Measurements from ENCODE around the gene RNF227. TPM values are rescaled to one million over a fixed set of nuclear protein-coding genes. Genes with fewer than 3 reads are reported as not detected.

RNF227 gene
- total and polyA plus RNA-seq, 4 experiments from 2014 or later: 2.3 to 7.4 (median 5.1) TPM

- H3K9me3 ChIP-seq (ENCODE audit: control insufficient read depth in 1 of 2, low read length in 2 of 2): no peaks in the 10 kb centered on the region
- no peak overlapping the region for H3K27ac ChIP-seq (ENCODE audit: low read depth, low read length)
- no peak overlapping the region for H3K4me3 ChIP-seq (ENCODE audit: low read length in 2 of 2)
- DNase-seq: peak in 2 of 5 donors; percentile 6 to 17
- intact Hi-C loops (cut with micrococcal nuclease): no loop called here
- Mint-ChIP-seq H3K36me3 (peaks cover 30 to 31% of the 10 kb centered on the region in 2 donors), H3K27me3 (no peaks in the 10 kb centered on the region), H3K4me3 (peak overlapping the region in 3 of 8 donors; percentile 12 to 57 (median 18)), H3K4me1 (peaks cover 4 to 8% (median 6%) of the 10 kb centered on the region in 4 donors), H3K27ac (peak overlapping the region; percentile 6 to 90 (median 75)), H3K9me3 (no peaks in the 10 kb centered on the region)
- CTCF ChIA-PET (ENCODE audit: partially characterized antibody): no interaction called here
- H3K36me3 ChIP-seq (ENCODE audit: insufficient read depth, low read length): peaks cover 11% of the 10 kb centered on the region
- no peaks in the 10 kb centered on the region for H3K27me3 ChIP-seq (ENCODE audit: insufficient read depth, low read length)
- POLR2A ChIA-PET (ENCODE audit: partially characterized antibody): no interaction called here
- H3K4me1 ChIP-seq (ENCODE audit: insufficient read depth, low read length): peaks cover 8% of the 10 kb centered on the region
These were observed 35.2 kb upstream of the RNF227 start for GRCh38 chr17:7951143-7951792.

GRCh38 chr17:7950578-7950977 lies 34.5 kb upstream of the RNF227 start:
- Mint-ChIP-seq H3K4me1 (peaks cover 4 to 8% (median 6%) of the 10 kb centered on the region in 4 donors), H3K4me3 (no peak overlapping the region), H3K27me3 (no peaks in the 10 kb centered on the region), H3K9me3 (no peaks in the 10 kb centered on the region), H3K27ac (peak overlapping the region in 2 of 7 donors; percentile 25 to 30), H3K36me3 (peaks cover 32 to 36% of the 10 kb centered on the region in 2 donors)
- intact Hi-C loops (cut with micrococcal nuclease): no loop called here
- CTCF ChIA-PET (ENCODE audit: partially characterized antibody): no interaction called here
- Histone ChIP-seq H3K36me3 (ENCODE audit: insufficient read depth, low read length) (peaks cover 16% of the 10 kb centered on the region), H3K27me3 (ENCODE audit: insufficient read depth, low read length) (no peaks in the 10 kb centered on the region), H3K9me3 (ENCODE audit: control insufficient read depth in 1 of 2, low read length in 2 of 2) (no peaks in the 10 kb centered on the region), H3K27ac (ENCODE audit: low read depth, low read length) (no peak overlapping the region), H3K4me3 (ENCODE audit: low read length in 2 of 2) (no peak overlapping the region), H3K4me1 (ENCODE audit: insufficient read depth, low read length) (peaks cover 8% of the 10 kb centered on the region)
- no peak for DNase-seq
- POLR2A ChIA-PET (ENCODE audit: partially characterized antibody): no interaction called here

- Histone ChIP-seq H3K36me3 (ENCODE audit: insufficient read depth, low read length) (peaks cover 35% of the 10 kb centered on the region), H3K27ac (ENCODE audit: low read depth, low read length) (no peak overlapping the region), H3K9me3 (ENCODE audit: control insufficient read depth in 1 of 2, low read length in 2 of 2) (no peaks in the 10 kb centered on the region), H3K4me3 (ENCODE audit: low read length in 2 of 2) (no peak overlapping the region), H3K4me1 (ENCODE audit: insufficient read depth, low read length) (peaks cover 8% of the 10 kb centered on the region), H3K27me3 (ENCODE audit: insufficient read depth, low read length) (no peaks in the 10 kb centered on the region)
- no peaks in the 10 kb centered on the region for H3K27me3 Mint-ChIP-seq
- no peaks in the 10 kb centered on the region for H3K9me3 Mint-ChIP-seq
- POLR2A ChIA-PET (ENCODE audit: partially characterized antibody): no interaction called here
- H3K4me3 Mint-ChIP-seq: no peak overlapping the region
- H3K27ac Mint-ChIP-seq: no peak overlapping the region
- CTCF ChIA-PET (ENCODE audit: partially characterized antibody): interaction anchor here (1.0 kb wide), 1 partner anchor 82 kb away, joined by 3 read pairs; no protein-coding TSS in a partner anchor
- H3K4me1 Mint-ChIP-seq: peaks cover 4 to 8% (median 6%) of the 10 kb centered on the region in 4 donors
- H3K36me3 Mint-ChIP-seq: peaks cover 45 to 59% of the 10 kb centered on the region in 2 donors
- no peak for DNase-seq
- intact Hi-C loops (cut with micrococcal nuclease): no loop called here
These were observed 31.6 kb upstream of the RNF227 start for GRCh38 chr17:7947651-7948050.

GRCh38 chr17:7946441-7946840 lies 30.4 kb upstream of the RNF227 start:
- H3K27ac Mint-ChIP-seq: peak overlapping the region in 2 of 7 donors; percentile 32 to 42
- H3K27me3 Mint-ChIP-seq: no peaks in the 10 kb centered on the region
- Histone ChIP-seq H3K27me3 (ENCODE audit: insufficient read depth, low read length) (no peaks in the 10 kb centered on the region), H3K4me1 (ENCODE audit: insufficient read depth, low read length) (peaks cover 3% of the 10 kb centered on the region), H3K27ac (ENCODE audit: low read depth, low read length) (no peak overlapping the region), H3K36me3 (ENCODE audit: insufficient read depth, low read length) (peaks cover 35% of the 10 kb centered on the region), H3K9me3 (ENCODE audit: control insufficient read depth in 1 of 2, low read length in 2 of 2) (no peaks in the 10 kb centered on the region), H3K4me3 (ENCODE audit: low read length in 2 of 2) (no peak overlapping the region)
- H3K36me3 Mint-ChIP-seq: peaks cover 47 to 64% of the 10 kb centered on the region in 2 donors
- DNase-seq: no peak
- peaks cover 3 to 5% (median 4%) of the 10 kb centered on the region in 4 donors for H3K4me1 Mint-ChIP-seq
- no peaks in the 10 kb centered on the region for H3K9me3 Mint-ChIP-seq
- ChIA-PET CTCF (ENCODE audit: partially characterized antibody) (no interaction called here), POLR2A (ENCODE audit: partially characterized antibody) (no interaction called here)
- H3K4me3 Mint-ChIP-seq: no peak overlapping the region
- intact Hi-C loops (cut with micrococcal nuclease): no loop called here

GRCh38 chr17:7945651-7946050 lies 29.6 kb upstream of the RNF227 start:
- H3K27ac ChIP-seq (ENCODE audit: low read depth, low read length): no peak overlapping the region
- DNase-seq: no peak
- H3K27me3 ChIP-seq (ENCODE audit: insufficient read depth, low read length): no peaks in the 10 kb centered on the region
- Mint-ChIP-seq H3K27ac (peak overlapping the region in 1 of 7 donors; percentile 29), H3K4me1 (peaks cover 0 to 1% (median 0%) of the 10 kb centered on the region in 4 donors), H3K36me3 (peaks cover 52 to 67% of the 10 kb centered on the region in 2 donors), H3K9me3 (no peaks in the 10 kb centered on the region), H3K4me3 (no peak overlapping the region), H3K27me3 (no peaks in the 10 kb centered on the region)
- H3K4me1 ChIP-seq (ENCODE audit: insufficient read depth, low read length): no peaks in the 10 kb centered on the region
- H3K9me3 ChIP-seq (ENCODE audit: control insufficient read depth in 1 of 2, low read length in 2 of 2): no peaks in the 10 kb centered on the region
- no peak overlapping the region for H3K4me3 ChIP-seq (ENCODE audit: low read length in 2 of 2)
- POLR2A ChIA-PET (ENCODE audit: partially characterized antibody): interaction anchor here (2.8 kb wide), 1 partner anchor 13 kb away, joined by 19 read pairs; the partner anchor contains the start of genes CNTROB and TRAPPC1
- CTCF ChIA-PET (ENCODE audit: partially characterized antibody): interaction anchor here (0.9 to 3.4 kb wide), 3 partner anchors 12 to 44 kb away, joined by 3 to 16 read pairs (median 16); partner anchors contain the start of genes CNTROB and TRAPPC1
- H3K36me3 ChIP-seq (ENCODE audit: insufficient read depth, low read length): peaks cover 40% of the 10 kb centered on the region
- intact Hi-C loops (cut with micrococcal nuclease): no loop called here

- no peak for DNase-seq
- Mint-ChIP-seq H3K9me3 (peaks cover 0 to 1% (median 0%) of the 10 kb centered on the region in 8 donors), H3K4me3 (no peak overlapping the region), H3K27me3 (no peaks in the 10 kb centered on the region), H3K36me3 (peaks cover 60 to 74% of the 10 kb centered on the region in 2 donors), H3K4me1 (no peaks in the 10 kb centered on the region), H3K27ac (peak overlapping the region in 1 of 7 donors; percentile 74)
- no peaks in the 10 kb centered on the region for H3K27me3 ChIP-seq (ENCODE audit: insufficient read depth, low read length)
- ChIA-PET CTCF (ENCODE audit: partially characterized antibody) (interaction anchor here (0.8 to 3.4 kb wide), 4 partner anchors 11 to 129 kb away, joined by 3 to 16 read pairs (median 10); partner anchors contain the start of genes CNTROB and TRAPPC1), POLR2A (ENCODE audit: partially characterized antibody) (interaction anchor here (1.3 to 2.8 kb wide), 2 partner anchors 12 to 31 kb away, joined by 4 to 19 read pairs; partner anchors contain the start of genes CNTROB and TRAPPC1)
- H3K4me3 ChIP-seq (ENCODE audit: low read length in 2 of 2): no peak overlapping the region
- no peaks in the 10 kb centered on the region for H3K9me3 ChIP-seq (ENCODE audit: control insufficient read depth in 1 of 2, low read length in 2 of 2)
- H3K27ac ChIP-seq (ENCODE audit: low read depth, low read length): no peak overlapping the region
- intact Hi-C loops (cut with micrococcal nuclease): no loop called here
- no peaks in the 10 kb centered on the region for H3K4me1 ChIP-seq (ENCODE audit: insufficient read depth, low read length)
- H3K36me3 ChIP-seq (ENCODE audit: insufficient read depth, low read length): peaks cover 46% of the 10 kb centered on the region
These were observed 28.2 kb upstream of the RNF227 start for GRCh38 chr17:7944326-7944725.

GRCh38 chr17:7943291-7943690 lies 27.2 kb upstream of the RNF227 start:
- intact Hi-C loops (cut with micrococcal nuclease): no loop called here
- Histone ChIP-seq H3K27ac (ENCODE audit: low read depth, low read length) (no peak overlapping the region), H3K4me1 (ENCODE audit: insufficient read depth, low read length) (no peaks in the 10 kb centered on the region), H3K36me3 (ENCODE audit: insufficient read depth, low read length) (peaks cover 47% of the 10 kb centered on the region), H3K9me3 (ENCODE audit: control insufficient read depth in 1 of 2, low read length in 2 of 2) (no peaks in the 10 kb centered on the region), H3K27me3 (ENCODE audit: insufficient read depth, low read length) (no peaks in the 10 kb centered on the region), H3K4me3 (ENCODE audit: low read length in 2 of 2) (no peak overlapping the region)
- Mint-ChIP-seq H3K27ac (no peak overlapping the region), H3K36me3 (peaks cover 54 to 68% of the 10 kb centered on the region in 2 donors), H3K4me1 (peaks cover 0 to under 1% (median 0%) of the 10 kb centered on the region in 4 donors), H3K27me3 (no peaks in the 10 kb centered on the region), H3K4me3 (no peak overlapping the region), H3K9me3 (peaks cover 0 to 1% (median 0%) of the 10 kb centered on the region in 8 donors)
- DNase-seq: no peak
- CTCF ChIA-PET (ENCODE audit: partially characterized antibody): interaction anchor here (0.5 to 3.4 kb wide), 4 partner anchors 10 to 54 kb away, joined by 4 to 16 read pairs (median 10); partner anchors contain the start of genes CNTROB and TRAPPC1
- POLR2A ChIA-PET (ENCODE audit: partially characterized antibody): interaction anchor here (0.6 to 2.8 kb wide), 2 partner anchors 8 to 11 kb away, joined by 3 to 19 read pairs; partner anchors contain the start of genes CNTROB and TRAPPC1
